ENCODE results near the gene IRAK1. TPM values are rescaled to one million over a fixed set of nuclear protein-coding genes. Genes with fewer than 3 reads are reported as not detected.
A peak's percentile ranks its signal among the peaks of the same experiment; 100 is the strongest.

Gene IRAK1
- total and polyA plus RNA-seq, 9 of the 15 experiments (the other 6 are each of a cell fraction or from before 2014, with no cell fraction given): 11.6 to 261 (median 91.6) TPM

GRCh38 chrX:153988493-153988892, 31.2 kb downstream of the IRAK1 start:
- ATAC-seq: no peak
- ChIA-PET CTCF (ENCODE audit: low intra/inter-chr PET ratio) (no interaction called here), POLR2A (interaction anchor here (0.7 kb wide), 1 partner anchor 98 kb away, joined by 3 read pairs; no protein-coding TSS in a partner anchor)
- no peak overlapping the region for H3K4me2 ChIP-seq (ENCODE audit: insufficient read depth, low read length)
- peak overlapping the region in 1 of 2 experiments; percentile 71; a peak in 2 of 4 replicates for H3K9ac ChIP-seq (ENCODE audit: insufficient read depth in 1 of 2, low read depth in 2 of 2, low read length in 2 of 2)
- no peak for FAIRE-seq
- no peaks in the 10 kb centered on the region for H3K9me3 ChIP-seq (replicated peaks; ENCODE audit: control insufficient read depth, insufficient read depth, low read depth, low read length)
- no peaks in the 10 kb centered on the region for H4K20me1 ChIP-seq (replicated peaks; ENCODE audit: control insufficient read depth, insufficient read depth, low read length)
- H3K4me1 ChIP-seq (replicated peaks in 1 of 2; ENCODE audit: control insufficient read depth in 2 of 2, insufficient read depth in 2 of 2, low read length in 2 of 2): peaks cover 13 to 37% of the 10 kb centered on the region in 2 experiments
- H3K4me3 ChIP-seq: no peak overlapping the region
- no peaks in the 10 kb centered on the region for H3K27me3 ChIP-seq (ENCODE audit: control insufficient read depth in 2 of 2, insufficient read depth in 2 of 2, low read length in 2 of 2)
- WGBS (ENCODE audit: insufficient coverage, low coverage, missing lambda C conversion rate): 81% methylated on average over 11 of the region's 12 CpGs
- in situ Hi-C loops (cut with MboI) (no loop called here), intact Hi-C loops (cut with micrococcal nuclease) (no loop called here)
- no peak overlapping the region for H2AFZ ChIP-seq (ENCODE audit: low read depth, low read length)
- H3K79me2 ChIP-seq (ENCODE audit: control insufficient read depth, insufficient read depth, low read length): no peaks in the 10 kb centered on the region
- no peak for DNase-seq (ENCODE audit: extremely low read depth in 1 of 4, low spot score in 3 of 4)
- no peak overlapping the region for H3K27ac ChIP-seq (ENCODE audit: extremely low read depth, low read depth, low read length)
- H3K9me1 ChIP-seq (ENCODE audit: control insufficient read depth, insufficient read depth, low read length): peaks cover 3% of the 10 kb centered on the region
- no peak for TF ChIP-seq ZNF324 (CRISPR knock-in tag; IDR thresholded peaks at IDR 0.05)
- TF ChIP-seq ZNF316 (IDR thresholded peaks at IDR 0.05): peak; percentile 73
- TF ChIP-seq MAFG (tag; conservative IDR thresholded peaks at IDR 0.05): peak; percentile 40; the same call in 1 of the 2 replicates
- TF ChIP-seq MAFF (IDR thresholded peaks at IDR 0.05; ENCODE audit: low read length): 0 out of 2 replicates have a peak, but pooled peaks have one; percentile 34
- peak; percentile 61 for TF ChIP-seq MAFK (IDR thresholded peaks at IDR 0.05; ENCODE audit: low read length)
- no peak for TF ChIP-seq NFYB (IDR thresholded peaks at IDR 0.05; ENCODE audit: extremely low read depth, insufficient read length)
- peak; percentile 42; the same call in 1 of the 2 replicates for TF ChIP-seq C11orf30 (IDR thresholded peaks at IDR 0.05; ENCODE audit: low read depth)
- TF ChIP-seq DEAF1 (CRISPR knock-in tag; IDR thresholded peaks at IDR 0.05): no peak
- no peaks in the 10 kb centered on the region for H3K36me3 ChIP-seq (ENCODE audit: control insufficient read depth, insufficient read depth, low read length)
- BruUV-seq (replicated peaks): no TSS peak
